Endodermal cell (in vitro differentiated cells): ENCODE measurements around the gene SLC12A6. TPM values are rescaled to one million over a fixed set of nuclear protein-coding genes. Genes with fewer than 3 reads are reported as not detected.
"Not testable (repeated sequence)": the region's sequence is repeated elsewhere in the genome, so short reads cannot be mapped to it uniquely, and the experiment has no call there.

Experiments
- DNase-seq: peaks from one replicate; pipeline ENCODE4 v3.0.0-alpha.2; 2017
- H3K27ac ChIP-seq: 2 replicates; pipeline ENCODE4 v1.5.1; 2013; ENCODE audit warnings: mild to moderate bottlenecking, low read depth, low read length, moderate library complexity
- H3K27me3 ChIP-seq: 2 replicates; pipeline ENCODE4 v1.6.1; 2013; ENCODE audit warnings: mild to moderate bottlenecking, low read length, moderate library complexity; ENCODE audit not compliant: insufficient read depth, control insufficient read depth, poor library complexity, severe bottlenecking
- H3K36me3 ChIP-seq: 2 replicates; pipeline ENCODE4 v1.7.0; 2013; ENCODE audit warnings: mild to moderate bottlenecking, low read length, moderate library complexity; ENCODE audit not compliant: control insufficient read depth, insufficient read depth
- H3K4me1 ChIP-seq: one replicate; pipeline ENCODE4 v1.7.0; 2013; ENCODE audit warnings: low read length; ENCODE audit not compliant: control insufficient read depth, insufficient read depth
- H3K4me3 ChIP-seq: 2 replicates; pipeline ENCODE4 v1.5.1; 2013; ENCODE audit warnings: mild to moderate bottlenecking, low read length, moderate library complexity
- H3K9ac ChIP-seq: 2 replicates; pipeline ENCODE4 v1.6.1; 2013; ENCODE audit warnings: mild to moderate bottlenecking, low read length, moderate library complexity; ENCODE audit not compliant: poor library complexity, severe bottlenecking; ENCODE audit errors: extremely low read depth
- H3K9me3 ChIP-seq: 2 replicates; pipeline ENCODE4 v1.6.1; 2013; ENCODE audit warnings: mild to moderate bottlenecking, low read length, moderate library complexity; ENCODE audit not compliant: control insufficient read depth
- H3K27ac Mint-ChIP-seq: 2 replicates; pipeline ENCODE4 v1.8.0; 2020; ENCODE audit warnings: mixed read lengths
- H3K27me3 Mint-ChIP-seq: 2 replicates; pipeline ENCODE4 v1.8.0; 2021; ENCODE audit warnings: mild to moderate bottlenecking, mixed read lengths; ENCODE audit not compliant: insufficient read depth
- H3K36me3 Mint-ChIP-seq: 2 replicates; pipeline ENCODE4 v1.8.0; 2020; ENCODE audit warnings: low read depth, mixed read lengths
- H3K4me1 Mint-ChIP-seq: 2 replicates; pipeline ENCODE4 v1.8.0; 2020; ENCODE audit warnings: mixed read lengths
- H3K4me3 Mint-ChIP-seq: 2 replicates; pipeline ENCODE4 v1.8.0; 2020; ENCODE audit warnings: mild to moderate bottlenecking, moderate library complexity, mixed read lengths
- H3K9me3 Mint-ChIP-seq: 2 replicates; pipeline ENCODE4 v1.8.0; 2020; ENCODE audit warnings: mild to moderate bottlenecking, mixed read lengths
- WGBS, 2 experiments: methylation state at CpG; one replicate each; pipeline versions ENCODE4 v1.1.5 to v1.1.7; 2013; ENCODE audit warnings: missing lambda C conversion rate in 2 of 2, mixed read lengths in 1 of 2; ENCODE audit not compliant: insufficient coverage in 1 of 2, insufficient read length in 1 of 2; 5-methylcytosine and 5-hydroxymethylcytosine counted together
- total RNA-seq, 2 donors: library from RNA; stranded (reverse); fragmentation: NEBNext Ultra II Directional in 1 of 2; extraction: Animal tissue kit (Norgen Biotek cat#: 25700) in 1 of 2; gene quantifications; 2 replicates in 1 of 2; 3 replicates in 1 of 2; pipeline ENCODE4 v1.2.1, GENCODE V29; 2021
- TF ChIP-seq, protein P1 (sequence below): fragments of 200-600 bp; sonication (generic); conservative IDR thresholded peaks from 2 replicates; pipeline ENCODE4 v1.5.0; 2021; ENCODE audit warnings: antibody characterized with exemption, mild to moderate bottlenecking

Gene SLC12A6
- total RNA-seq, 2 donors from 2014 or later = 18.2 to 23.3 TPM

DNA sequence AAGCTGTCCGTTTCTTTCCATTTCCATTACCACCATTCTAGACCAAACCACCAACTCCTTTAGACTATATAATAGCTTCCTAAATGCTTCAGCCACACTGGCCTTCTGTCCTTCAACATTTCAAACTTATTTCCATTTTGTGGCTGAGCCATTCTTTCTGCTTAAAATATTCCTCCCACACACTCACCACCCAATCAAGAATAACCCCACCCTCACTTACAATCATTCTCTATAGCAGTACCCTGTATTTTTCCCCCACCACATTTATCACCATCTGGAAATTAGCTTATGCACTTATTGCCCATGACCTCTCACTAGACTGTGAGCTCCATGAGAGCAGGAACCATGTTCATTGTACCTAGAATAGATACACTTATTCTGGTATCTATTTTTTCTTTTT is 134.3 kb downstream of the SLC12A6 start:
- H3K9me3 Mint-ChIP-seq = peaks cover 19% of the 10 kb centered on the region
- H3K4me3 Mint-ChIP-seq = no peak overlapping the region
- peaks cover 44% of the 10 kb centered on the region for H3K36me3 Mint-ChIP-seq
- no peaks in the 10 kb centered on the region for H3K4me1 ChIP-seq
- H3K27me3 Mint-ChIP-seq = no peaks in the 10 kb centered on the region
- no peak overlapping the region for H3K27ac ChIP-seq
- no peak overlapping the region for H3K4me3 ChIP-seq
- TF ChIP-seq, protein P1, sequence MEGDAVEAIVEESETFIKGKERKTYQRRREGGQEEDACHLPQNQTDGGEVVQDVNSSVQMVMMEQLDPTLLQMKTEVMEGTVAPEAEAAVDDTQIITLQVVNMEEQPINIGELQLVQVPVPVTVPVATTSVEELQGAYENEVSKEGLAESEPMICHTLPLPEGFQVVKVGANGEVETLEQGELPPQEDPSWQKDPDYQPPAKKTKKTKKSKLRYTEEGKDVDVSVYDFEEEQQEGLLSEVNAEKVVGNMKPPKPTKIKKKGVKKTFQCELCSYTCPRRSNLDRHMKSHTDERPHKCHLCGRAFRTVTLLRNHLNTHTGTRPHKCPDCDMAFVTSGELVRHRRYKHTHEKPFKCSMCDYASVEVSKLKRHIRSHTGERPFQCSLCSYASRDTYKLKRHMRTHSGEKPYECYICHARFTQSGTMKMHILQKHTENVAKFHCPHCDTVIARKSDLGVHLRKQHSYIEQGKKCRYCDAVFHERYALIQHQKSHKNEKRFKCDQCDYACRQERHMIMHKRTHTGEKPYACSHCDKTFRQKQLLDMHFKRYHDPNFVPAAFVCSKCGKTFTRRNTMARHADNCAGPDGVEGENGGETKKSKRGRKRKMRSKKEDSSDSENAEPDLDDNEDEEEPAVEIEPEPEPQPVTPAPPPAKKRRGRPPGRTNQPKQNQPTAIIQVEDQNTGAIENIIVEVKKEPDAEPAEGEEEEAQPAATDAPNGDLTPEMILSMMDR = no peak
- H3K4me1 Mint-ChIP-seq = peaks cover 3% of the 10 kb centered on the region
- peaks cover 7% of the 10 kb centered on the region for H3K9me3 ChIP-seq
- H3K36me3 ChIP-seq = peaks cover 16% of the 10 kb centered on the region
- 94 to 100% methylated on average over 1 of the region's 1 CpG for WGBS, 2 experiments
- no peaks in the 10 kb centered on the region for H3K27me3 ChIP-seq
- DNase-seq = no peak
- no peak overlapping the region for H3K9ac ChIP-seq
- H3K27ac Mint-ChIP-seq = no peak overlapping the region

DNA sequence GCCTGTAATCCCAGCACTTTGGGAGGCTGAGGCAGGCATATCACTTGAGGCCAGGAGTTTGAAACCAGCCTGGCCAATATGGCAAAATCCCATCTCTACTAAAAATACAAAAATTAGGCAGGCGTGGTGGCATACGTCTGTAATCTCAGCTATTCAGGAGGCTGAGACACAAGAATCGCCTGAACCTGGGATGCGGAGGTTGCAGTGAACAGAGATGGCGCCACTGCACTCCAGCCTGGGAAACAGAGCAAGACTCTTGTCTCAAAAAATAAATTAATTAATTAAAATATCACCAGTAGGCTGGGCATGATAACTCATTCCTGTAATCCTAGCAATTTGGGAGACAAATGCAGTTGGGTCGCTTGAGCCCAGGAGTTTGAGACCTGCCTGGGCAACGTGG is 144.3 kb downstream of the SLC12A6 start:
- peaks cover 12% of the 10 kb centered on the region for H3K36me3 ChIP-seq
- H3K4me1 ChIP-seq, H3K4me3 ChIP-seq, H3K9ac ChIP-seq, H3K27ac ChIP-seq, H3K9me3 ChIP-seq, H3K4me1 Mint-ChIP-seq, H3K27me3 ChIP-seq, H3K4me3 Mint-ChIP-seq, H3K27ac Mint-ChIP-seq, H3K27me3 Mint-ChIP-seq, H3K9me3 Mint-ChIP-seq: not testable (repeated sequence)
- TF ChIP-seq, protein P1 = peak; percentile 56
- peak; percentile 68 for DNase-seq
- H3K36me3 Mint-ChIP-seq = peaks cover 24% of the 10 kb centered on the region
- WGBS, 2 experiments = 72 to 76% methylated on average over 5 to 7 of the region's 7 CpGs

DNA sequence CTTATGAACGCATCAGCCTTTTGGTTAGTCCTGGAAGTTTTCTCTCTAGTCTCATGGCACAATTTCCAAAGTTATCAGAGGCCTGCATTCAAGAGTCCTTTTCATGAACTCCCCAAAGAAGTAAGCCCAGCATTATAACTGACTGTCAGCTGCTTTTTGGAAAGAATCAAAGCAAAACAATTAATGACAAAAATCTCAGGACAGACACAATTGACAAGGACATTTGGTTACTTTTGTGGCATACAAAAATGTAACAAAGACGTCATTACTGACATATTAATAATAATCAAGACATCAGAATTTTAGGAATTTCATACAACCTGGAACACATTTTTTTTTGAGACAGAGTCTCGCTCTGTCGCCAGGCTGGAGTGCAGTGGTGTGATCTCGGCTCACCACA is 148.9 kb downstream of the SLC12A6 start:
- Mint-ChIP-seq H3K9me3 (peaks cover 20% of the 10 kb centered on the region), H3K4me3 (no peak overlapping the region), H3K27me3 (no peaks in the 10 kb centered on the region), H3K36me3 (peaks cover 36% of the 10 kb centered on the region), H3K4me1 (no peaks in the 10 kb centered on the region), H3K27ac (no peak overlapping the region)
- TF ChIP-seq, protein P1 = no peak
- Histone ChIP-seq H3K9ac (no peak overlapping the region), H3K27ac (no peak overlapping the region), H3K36me3 (peaks cover 18% of the 10 kb centered on the region), H3K4me1 (no peaks in the 10 kb centered on the region), H3K9me3 (peaks cover 24% of the 10 kb centered on the region), H3K4me3 (no peak overlapping the region), H3K27me3 (no peaks in the 10 kb centered on the region)
- WGBS, 2 experiments = 94 to 98% methylated on average over 5 of the region's 5 CpGs
- no peak for DNase-seq
